Left ventricle myocardium inferior (tissue), 1 donor: ENCODE data around the gene S100A8. TPM values are rescaled to one million over a fixed set of nuclear protein-coding genes. Genes with fewer than 3 reads are reported as not detected.

Experiments used
- DNase-seq: peaks from one replicate; pipeline ENCODE4 v3.0.0-alpha.2; 2020
- H3K27ac ChIP-seq: fragments of 200-600 bp; replicated peaks from 2 replicates; pipeline ENCODE4 v1.8.0; 2021
- H3K27me3 ChIP-seq: fragments of 200-600 bp; 2 replicates; pipeline ENCODE4 v1.8.0; 2021; ENCODE audit warnings: low read depth
- H3K36me3 ChIP-seq: fragments of 200-600 bp; 2 replicates; pipeline ENCODE4 v1.8.0; 2021
- H3K4me1 ChIP-seq: fragments of 200-600 bp; 2 replicates; pipeline ENCODE4 v1.8.0; 2021
- H3K4me3 ChIP-seq: fragments of 200-600 bp; 2 replicates; pipeline ENCODE4 v1.8.0; 2021; ENCODE audit warnings: mild to moderate bottlenecking, moderate library complexity
- H3K9me3 ChIP-seq: fragments of 200-600 bp; replicated peaks from 2 replicates; pipeline ENCODE4 v1.8.0; 2021
- CTCF ChIP-seq: fragments of 200-600 bp; IDR thresholded peaks from 2 replicates; pipeline ENCODE4 v1.8.0; 2021; ENCODE audit warnings: antibody characterized with exemption, mild to moderate bottlenecking, borderline replicate concordance
- intact Hi-C: fragments of 100-400 bp; cut with micrococcal nuclease; formaldehyde crosslinking; loops from one replicate; pipeline ENCODE4 v1.11.0; 2022
- total RNA-seq: library from RNA; stranded (reverse); fragmentation: NEBNext Ultra II Directional; extraction: Animal tissue kit (Norgen Biotek cat#: 25700); gene quantifications from one replicate; pipeline ENCODE4 v1.2.1, GENCODE V29; 2021
- donor health status: DM: no; HTN: yes; CAD: no; lungs with severe emphysema.

The S100A8 gene
- total RNA-seq, 1 donor from 2014 or later, result 26.6 TPM

- Histone ChIP-seq H3K36me3 (no peaks in the 10 kb centered on the region), H3K4me3 (no peak overlapping the region), H3K27me3 (peaks cover 14% of the 10 kb centered on the region), H3K4me1 (no peaks in the 10 kb centered on the region), H3K27ac (no peak overlapping the region), H3K9me3 (no peaks in the 10 kb centered on the region)
- no peak for TF ChIP-seq CTCF
- intact Hi-C loops, result no loop called here
- DNase-seq, result no peak
These were observed 16.8 kb downstream of the S100A8 start for GRCh38 chr1:153374071-153374470.

- DNase-seq, result no peak
- Histone ChIP-seq H3K27me3 (peaks cover 12% of the 10 kb centered on the region), H3K36me3 (no peaks in the 10 kb centered on the region), H3K4me3 (no peak overlapping the region), H3K4me1 (no peaks in the 10 kb centered on the region), H3K27ac (no peak overlapping the region), H3K9me3 (no peaks in the 10 kb centered on the region)
- intact Hi-C loops, result no loop called here
- TF ChIP-seq CTCF, result no peak
These were observed 18.3 kb downstream of the S100A8 start for GRCh38 chr1:153372571-153372970.

GRCh38 chr1:153371231-153371630, 19.6 kb downstream of the S100A8 start:
- intact Hi-C loops, result no loop called here

GRCh38 chr1:153370146-153370545, 20.7 kb downstream of the S100A8 start:
- Histone ChIP-seq H3K27ac (no peak overlapping the region), H3K4me1 (no peaks in the 10 kb centered on the region), H3K4me3 (no peak overlapping the region), H3K27me3 (peaks cover 25% of the 10 kb centered on the region), H3K36me3 (no peaks in the 10 kb centered on the region), H3K9me3 (no peaks in the 10 kb centered on the region)
- no peak for TF ChIP-seq CTCF
- no peak for DNase-seq
- intact Hi-C loops, result no loop called here

More at GRCh38 chr1:153371231-153371630, 19.6 kb downstream of the S100A8 start:
- H3K27ac ChIP-seq, result no peak overlapping the region
- H3K27me3 ChIP-seq, result peaks cover 15% of the 10 kb centered on the region
- TF ChIP-seq CTCF, result no peak
- DNase-seq, result no peak
- no peaks in the 10 kb centered on the region for H3K4me1 ChIP-seq
- no peaks in the 10 kb centered on the region for H3K36me3 ChIP-seq
- no peak overlapping the region for H3K4me3 ChIP-seq
- H3K9me3 ChIP-seq, result no peaks in the 10 kb centered on the region

GRCh38 chr1:153368495-153368894, 22.4 kb downstream of the S100A8 start:
- no peaks in the 10 kb centered on the region for H3K36me3 ChIP-seq
- peaks cover 33% of the 10 kb centered on the region for H3K27me3 ChIP-seq
- H3K27ac ChIP-seq, result no peak overlapping the region
- DNase-seq, result no peak
- no peaks in the 10 kb centered on the region for H3K9me3 ChIP-seq
- intact Hi-C loops, result no loop called here
- TF ChIP-seq CTCF, result no peak
- H3K4me3 ChIP-seq, result no peak overlapping the region
- H3K4me1 ChIP-seq, result no peaks in the 10 kb centered on the region

GRCh38 chr1:153367090-153367489, 23.8 kb downstream of the S100A8 start:
- H3K36me3 ChIP-seq, result no peaks in the 10 kb centered on the region
- no peak for TF ChIP-seq CTCF
- no peak overlapping the region for H3K4me3 ChIP-seq
- intact Hi-C loops, result no loop called here
- no peaks in the 10 kb centered on the region for H3K4me1 ChIP-seq
- H3K9me3 ChIP-seq, result no peaks in the 10 kb centered on the region
- H3K27ac ChIP-seq, result no peak overlapping the region
- DNase-seq, result no peak
- peaks cover 25% of the 10 kb centered on the region for H3K27me3 ChIP-seq
